ENCODE data around the gene NSUN6.

DNA sequence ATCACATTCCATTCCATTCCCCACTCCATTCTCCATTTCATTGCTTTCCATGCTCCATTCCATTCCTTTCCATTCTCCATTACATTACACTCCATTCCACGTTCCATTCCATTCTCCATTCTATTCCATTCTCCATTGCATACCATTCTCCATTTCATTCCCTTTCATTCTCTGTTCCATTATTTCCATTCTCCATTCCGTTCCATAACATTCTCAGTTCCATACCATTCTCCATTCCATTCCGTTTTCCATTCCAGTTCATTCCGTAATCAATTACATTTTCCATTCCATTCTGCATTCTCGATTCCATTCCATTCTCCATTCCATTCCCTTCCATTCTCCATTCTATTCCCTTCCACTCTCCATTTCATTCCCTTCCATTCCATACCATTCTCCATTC, 86.4 kb downstream of the NSUN6 start:
- TF ChIP-seq GATA3 (IDR thresholded peaks at IDR 0.05; ENCODE audit: low read depth, low read length) (no peak), GATA2 (IDR thresholded peaks at IDR 0.05; ENCODE audit: low read depth, low read length) (no peak)
